CD4-positive, alpha-beta T cell treated with Interleukin-17A for 4 hours (primary cell): ENCODE results near the gene KIAA0319L.

Experiments
- DNase-seq: peaks from one replicate; pipeline ENCODE4 v3.0.0-alpha.2; 2020; ENCODE audit warnings: mixed read lengths

KIAA0319L gene

DNA sequence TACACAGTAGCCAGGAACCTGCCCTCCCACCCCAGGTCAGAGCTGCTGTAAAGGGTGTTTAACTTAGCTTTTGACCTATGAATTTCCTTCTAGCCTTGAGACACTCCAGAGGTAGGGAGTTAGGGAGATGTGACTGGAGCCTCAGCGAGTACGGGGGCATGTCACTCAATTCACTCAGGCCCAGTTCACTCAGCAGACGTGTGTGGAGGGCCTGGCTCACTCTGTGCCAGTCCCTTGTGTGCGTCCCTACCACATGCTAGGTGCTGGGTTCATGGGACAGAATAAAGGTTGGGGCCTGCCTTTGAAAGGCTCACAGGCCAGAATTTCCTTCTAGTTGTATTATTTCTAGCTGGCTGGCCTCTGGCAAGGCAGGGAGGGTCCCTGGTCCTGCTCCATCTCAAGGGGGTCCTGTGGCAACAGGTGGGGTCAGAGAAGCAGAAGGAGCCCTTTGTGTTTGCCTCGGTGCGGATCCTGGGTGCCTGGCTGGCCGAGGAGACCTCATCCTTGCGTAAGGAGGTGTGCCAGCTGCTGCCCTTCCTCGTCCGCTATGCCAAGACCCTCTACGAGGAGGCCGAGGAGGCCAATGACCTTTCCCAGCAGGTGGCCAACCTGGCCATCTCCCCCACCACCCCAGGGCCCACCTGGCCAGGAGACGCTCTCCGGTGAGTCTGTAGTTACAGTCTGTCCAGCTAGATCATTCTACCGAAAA, 4.9 kb upstream of the KIAA0319L start:
- no peak for DNase-seq

DNA sequence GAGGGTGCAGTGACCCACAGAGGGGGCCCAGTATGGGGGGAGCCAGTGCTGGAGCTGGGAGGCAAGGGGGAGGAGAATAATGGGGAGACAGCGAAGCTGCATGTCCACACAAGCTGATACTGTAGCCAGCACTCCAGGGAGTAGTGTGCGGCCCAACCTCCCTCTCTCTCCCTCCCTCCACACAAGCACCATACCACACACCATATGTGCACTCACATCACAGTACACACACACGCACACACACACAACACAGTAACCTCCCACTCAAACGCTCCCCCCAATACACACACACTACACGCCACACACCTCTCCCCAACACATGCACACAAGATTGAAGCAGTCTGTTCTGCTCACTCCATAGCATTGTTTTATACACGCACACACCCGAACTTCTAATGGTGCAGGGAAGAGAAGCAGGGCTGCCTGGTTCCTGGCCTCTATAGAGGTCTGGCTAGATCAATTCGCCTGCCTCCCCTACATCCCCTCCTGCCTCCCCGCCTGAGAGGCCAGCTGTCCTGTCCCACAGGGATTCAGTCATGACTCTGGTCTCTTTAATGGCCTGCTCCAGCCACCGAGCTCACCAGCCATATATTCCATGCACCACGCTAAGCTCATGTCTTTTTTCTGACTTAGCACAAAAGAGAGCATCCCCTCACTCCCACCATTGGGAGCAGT, 4.2 kb upstream of the KIAA0319L start:
- DNase-seq, result no peak

DNA sequence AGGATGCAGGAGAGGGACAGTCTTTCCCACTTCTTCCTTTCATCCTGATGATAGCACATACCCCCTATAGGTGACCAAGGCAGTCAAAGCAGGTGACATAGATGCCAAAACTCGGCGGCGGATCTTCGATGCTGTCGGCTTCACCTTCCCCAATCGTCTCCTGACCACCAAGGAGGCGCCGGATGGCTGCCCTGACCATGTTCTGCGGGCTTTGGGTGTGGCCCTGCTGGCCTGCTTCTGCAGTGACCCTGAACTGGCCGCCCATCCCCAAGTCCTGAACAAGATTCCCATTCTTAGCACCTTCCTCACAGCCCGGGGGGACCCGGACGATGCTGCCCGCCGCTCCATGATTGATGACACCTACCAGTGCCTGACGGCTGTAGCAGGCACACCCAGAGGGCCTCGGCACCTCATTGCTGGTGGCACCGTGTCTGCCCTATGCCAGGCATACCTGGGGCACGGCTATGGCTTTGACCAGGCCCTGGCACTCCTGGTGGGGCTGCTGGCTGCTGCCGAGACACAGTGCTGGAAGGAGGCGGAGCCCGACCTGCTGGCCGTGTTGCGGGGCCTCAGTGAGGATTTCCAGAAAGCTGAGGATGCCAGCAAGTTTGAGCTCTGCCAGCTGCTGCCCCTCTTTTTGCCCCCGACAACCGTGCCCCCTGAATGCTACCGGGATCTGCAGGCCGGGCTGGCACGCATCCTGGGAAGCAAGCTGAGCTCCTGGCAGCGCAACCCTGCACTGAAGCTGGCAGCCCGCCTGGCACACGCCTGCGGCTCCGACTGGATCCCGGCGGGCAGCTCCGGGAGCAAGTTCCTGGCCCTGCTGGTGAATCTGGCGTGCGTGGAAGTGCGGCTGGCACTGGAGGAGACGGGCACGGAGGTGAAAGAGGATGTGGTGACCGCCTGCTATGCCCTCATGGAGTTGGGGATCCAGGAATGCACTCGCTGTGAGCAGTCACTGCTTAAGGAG, 3.3 kb upstream of the KIAA0319L start:
- DNase-seq, result no peak

DNA sequence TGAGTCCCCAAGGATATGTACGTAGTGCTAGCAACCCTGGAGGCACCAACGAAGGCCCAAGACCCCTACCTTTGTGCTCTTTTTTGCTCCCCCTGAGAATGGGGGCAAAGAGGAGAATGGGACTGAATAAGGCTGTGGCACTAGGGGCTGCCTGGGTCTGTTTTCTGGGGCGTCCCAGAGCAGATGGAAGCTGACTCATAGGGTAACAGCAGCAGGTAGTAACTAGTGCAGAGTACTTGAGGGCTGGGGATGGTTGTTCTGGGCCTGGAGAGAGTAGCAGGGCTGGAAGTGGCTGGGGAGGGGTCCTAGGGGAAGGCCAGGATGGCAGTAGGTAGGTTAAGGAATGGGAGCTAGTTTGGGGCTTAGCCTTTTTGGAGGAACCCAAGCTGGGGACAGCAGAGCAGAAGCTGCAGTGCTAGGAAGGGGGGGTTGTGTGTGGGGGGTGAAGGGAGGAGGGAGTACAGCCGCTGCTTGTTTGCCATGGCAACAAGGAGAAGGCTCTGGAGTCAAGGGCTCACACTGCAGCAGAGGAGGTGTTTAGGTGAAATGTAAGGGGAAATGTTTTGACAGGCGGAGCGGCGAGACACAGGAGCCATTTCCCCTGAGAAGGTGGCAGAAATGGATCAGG, 2.2 kb upstream of the KIAA0319L start:
- peak; percentile 33 for DNase-seq

DNA sequence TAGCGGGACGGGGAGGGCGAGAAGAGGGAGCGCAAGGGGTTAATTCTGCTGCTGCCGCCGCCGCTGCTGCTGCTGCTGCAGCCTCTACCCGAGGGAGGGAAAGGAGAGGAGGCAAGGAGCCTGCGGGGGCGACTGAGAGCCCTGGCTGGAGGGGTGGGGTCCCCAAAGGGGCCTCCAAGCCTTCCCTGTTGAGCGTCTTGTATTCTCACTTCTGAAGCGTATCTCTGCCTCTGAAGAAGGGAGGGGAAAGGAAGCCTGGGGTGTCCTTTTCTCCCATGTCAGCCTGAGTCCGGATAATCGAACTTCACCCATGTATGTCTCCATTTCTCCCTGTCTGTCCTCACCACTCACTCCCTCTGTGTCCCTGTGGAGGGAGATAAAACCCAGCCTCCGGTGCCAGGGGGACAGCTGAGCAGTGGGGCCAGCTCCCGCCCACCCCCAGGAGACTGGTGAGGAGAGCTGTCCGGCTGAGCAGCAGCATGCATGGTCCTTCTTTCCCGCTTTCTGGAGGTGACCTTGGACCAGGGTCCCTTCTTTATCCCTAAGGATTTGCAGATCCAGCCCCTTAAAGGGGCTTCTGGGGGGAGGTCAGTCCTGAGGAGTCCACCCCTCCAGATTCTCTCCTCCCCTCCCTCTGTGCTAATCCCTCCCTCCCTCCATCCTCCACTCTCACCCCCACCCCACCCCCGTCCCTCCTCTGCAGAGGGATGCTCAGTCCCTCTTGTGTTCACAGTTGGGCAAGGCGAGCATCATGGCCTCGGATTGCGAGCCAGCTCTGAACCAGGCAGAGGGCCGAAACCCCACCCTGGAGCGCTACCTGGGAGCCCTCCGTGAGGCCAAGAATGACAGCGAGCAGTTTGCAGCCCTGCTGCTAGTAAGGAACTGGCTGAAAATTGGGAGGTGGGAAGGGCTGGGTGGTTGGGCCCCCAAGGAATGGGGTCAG, 1.4 kb upstream of the KIAA0319L start:
- DNase-seq, result peak; percentile 42

DNA sequence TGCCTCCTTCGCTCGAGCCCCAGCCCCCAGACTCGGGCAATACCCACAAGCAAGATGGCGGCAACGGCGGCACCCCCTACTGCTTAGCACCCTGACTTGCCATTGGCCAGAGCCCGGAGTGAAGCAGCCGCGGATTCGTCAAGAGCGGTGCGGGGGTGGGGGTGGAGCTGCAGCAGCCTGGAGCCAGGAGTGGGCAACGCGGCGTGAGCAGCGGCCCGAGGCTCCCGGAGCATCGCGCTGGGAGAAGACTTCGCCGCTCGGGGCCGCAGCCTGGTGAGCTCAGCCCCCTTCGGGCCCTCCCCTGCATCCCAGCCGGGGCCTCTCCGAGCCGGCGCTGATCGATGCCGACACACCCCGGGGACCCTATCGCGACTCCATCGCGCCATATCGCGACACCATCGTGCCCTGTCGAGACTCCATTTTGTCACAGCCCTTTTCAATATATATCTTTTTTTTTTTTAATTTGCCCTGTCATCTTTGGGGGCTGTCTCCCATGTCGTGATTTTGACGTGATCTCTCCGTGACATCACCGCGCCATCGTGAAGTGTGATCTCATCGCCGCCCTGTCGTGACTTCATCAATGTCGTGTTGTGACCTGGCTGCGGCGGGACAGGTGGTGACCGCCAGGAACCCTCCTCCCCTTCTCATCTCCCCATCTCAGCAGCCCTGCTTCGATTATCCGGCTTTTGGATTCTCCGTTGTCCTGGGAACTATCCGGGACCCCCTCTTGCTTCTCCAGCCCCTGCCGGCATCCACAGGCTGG, 589 bp upstream of the KIAA0319L start, which contains the start of gene NCDN:
NCDN (plus strand) TSS at position 189 of the 763 bp plus-strand sequence; CDS start at position 581, 392 bp downstream.
- DNase-seq, result peak; percentile 95

DNA sequence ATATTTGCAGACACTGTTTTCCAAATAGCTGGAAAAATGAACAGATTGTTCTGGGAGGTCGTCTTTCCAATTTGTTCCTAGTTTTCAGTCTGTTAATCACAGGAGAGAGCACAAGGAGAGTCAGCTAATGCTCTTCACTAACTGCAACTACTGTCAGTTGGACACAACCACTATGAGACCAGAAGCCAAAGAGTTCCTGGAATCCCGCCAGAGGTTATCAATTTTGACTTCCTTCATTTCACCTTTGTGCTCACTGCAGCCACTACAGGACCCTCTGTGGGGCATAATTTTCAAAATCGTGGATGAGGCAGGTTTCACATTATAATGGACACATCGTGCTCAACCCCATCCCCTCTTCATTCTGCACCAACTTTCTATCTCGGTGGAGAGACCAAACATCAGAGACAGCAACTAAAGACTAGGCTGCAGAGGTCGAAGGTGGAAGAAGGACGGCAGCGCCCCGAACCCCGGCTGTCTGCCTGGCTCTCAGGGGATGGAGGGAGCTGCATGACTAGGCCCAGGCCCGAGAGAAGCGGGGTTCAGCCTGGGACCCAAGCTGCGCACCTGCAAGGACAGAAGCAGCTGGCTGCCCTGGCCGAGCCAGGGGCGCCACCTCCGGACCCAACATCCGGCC, 602 bp downstream of the KIAA0319L start:
- DNase-seq, result peak; percentile 34

DNA sequence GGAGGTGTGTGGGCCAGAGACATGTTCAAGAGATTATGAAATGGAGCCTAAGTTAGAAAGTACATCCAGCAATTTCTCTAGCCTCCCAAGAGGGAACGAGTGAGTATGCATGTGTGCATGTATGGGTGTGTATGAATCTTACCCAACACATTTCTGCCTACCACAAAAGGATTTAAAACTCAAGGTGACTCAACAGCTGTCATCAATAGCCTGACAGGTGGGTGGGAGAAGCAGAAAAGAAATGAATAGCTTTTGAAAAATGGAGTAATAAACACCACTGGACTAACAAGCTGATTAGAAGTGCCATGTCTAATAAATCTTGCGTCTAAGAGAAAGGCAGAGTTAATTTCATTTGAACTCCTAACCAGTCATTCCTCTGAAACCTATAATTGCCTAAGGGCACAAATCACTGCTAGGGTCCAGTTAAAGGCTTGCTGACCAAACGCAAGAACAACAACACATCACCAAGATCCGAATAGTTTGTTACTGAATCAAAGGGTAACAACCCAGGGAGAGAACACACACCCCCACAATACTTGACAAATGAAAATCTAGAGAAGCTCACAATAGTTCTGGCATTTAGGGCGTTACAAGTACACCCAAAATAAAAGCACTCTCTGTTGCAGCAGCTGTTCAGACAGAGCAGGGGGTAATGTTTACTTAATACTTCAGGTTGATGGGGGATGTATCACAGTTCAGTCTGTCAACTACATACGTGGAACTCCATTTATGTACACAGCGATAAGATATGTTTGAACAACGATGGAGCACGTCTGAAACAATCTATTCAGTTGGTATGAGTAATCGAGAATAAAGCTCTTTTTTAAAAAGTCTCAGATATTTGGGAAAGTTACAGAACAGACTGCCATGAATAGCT, 1.4 kb downstream of the KIAA0319L start:
- DNase-seq, result no peak

DNA sequence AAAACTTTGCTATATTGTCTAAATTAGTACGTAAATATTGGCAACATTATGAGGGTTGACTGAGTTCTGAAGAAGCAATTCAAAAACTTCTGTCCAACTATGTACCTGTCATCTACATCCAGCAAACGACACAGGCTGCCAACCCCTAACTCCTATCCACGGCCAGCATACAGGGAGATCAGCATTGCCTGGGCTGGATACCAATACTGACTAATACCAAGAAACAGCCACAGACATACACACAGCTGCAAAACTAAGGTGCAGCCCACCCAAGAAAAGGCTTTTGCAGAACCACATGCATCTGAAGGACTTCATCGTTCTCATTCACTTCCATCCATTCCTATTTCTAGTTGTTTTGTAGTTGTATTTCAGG, 2.0 kb downstream of the KIAA0319L start:
- no peak for DNase-seq

DNA sequence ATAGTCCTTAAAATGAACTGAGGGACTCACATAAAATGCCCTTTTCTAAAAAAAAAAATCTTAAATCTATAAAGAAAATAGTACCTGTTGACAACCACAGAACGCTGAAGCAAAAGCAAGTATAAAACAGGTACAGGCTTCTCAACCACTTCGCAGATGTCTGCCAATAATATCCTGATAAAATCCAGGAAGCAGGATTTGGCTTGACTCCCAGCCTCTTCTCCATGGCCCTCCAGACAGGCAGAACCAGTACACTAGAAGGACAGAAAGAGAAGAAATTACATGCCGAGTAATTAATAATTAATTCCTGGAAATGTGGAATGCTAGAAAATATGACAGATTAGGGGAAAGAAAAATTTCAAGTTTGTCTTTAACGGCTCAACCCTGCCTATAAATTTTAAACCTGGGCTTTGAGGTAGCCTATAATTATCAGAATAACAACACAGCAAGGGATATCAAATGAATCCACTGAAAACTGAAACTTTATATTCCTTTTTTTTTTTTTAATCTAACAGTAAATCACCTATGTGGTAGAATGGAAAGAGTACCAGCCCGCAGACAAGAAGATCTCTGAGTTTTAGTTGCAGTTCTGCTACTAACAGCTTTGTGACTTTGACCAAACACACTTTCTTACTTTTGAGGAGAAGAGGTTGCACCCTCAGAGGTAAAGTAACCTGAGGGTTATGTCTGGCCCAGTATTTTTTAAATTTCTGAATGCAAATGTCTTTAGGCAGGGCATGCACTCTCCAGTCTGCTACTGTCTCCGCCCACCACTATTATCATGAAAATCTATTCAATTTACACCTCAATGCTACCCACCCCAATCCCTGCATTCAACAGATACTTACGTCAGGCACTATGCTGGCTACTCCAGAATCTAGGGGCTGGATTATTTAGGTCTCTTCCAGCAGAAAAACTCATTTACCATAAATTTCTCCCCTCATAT, 2.7 kb downstream of the KIAA0319L start:
- no peak for DNase-seq

DNA sequence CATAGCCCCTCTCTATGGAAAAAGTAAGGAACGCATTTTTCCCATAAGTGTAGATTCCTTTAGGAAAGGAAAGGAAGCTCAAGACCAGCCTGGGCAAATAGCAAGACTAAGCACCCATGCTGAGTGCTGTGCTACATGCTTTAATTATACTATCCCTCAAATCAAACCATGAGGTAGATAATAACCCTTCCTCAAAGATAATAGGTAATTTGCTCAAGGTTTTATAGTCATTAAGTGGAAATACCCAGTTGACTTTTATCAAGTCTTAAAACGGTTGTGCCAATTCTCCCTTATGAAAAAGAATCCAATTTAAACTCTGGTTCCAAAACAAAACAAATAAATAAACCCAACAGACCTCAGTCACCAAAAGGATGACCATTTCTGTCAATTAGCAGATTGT, 3.4 kb downstream of the KIAA0319L start:
- no peak for DNase-seq

DNA sequence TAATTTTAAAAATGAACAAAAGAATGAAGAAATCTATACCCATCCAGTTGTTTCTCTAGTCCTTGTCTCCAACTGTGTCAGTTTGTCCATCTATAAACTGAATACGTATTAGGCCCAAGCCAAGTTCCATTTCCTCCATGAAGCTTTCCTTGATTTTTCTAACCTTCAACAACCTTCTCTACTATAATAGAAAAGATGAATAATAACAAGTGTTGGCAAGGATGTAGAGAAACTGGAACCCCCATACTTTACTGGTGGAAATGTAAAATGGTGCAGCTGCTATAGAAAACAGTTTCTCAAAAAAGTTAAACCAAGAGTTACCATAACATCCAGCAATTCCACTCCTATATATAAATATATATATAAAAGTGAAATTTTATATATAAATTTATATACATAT, 10.6 kb downstream of the KIAA0319L start:
- DNase-seq, result no peak

DNA sequence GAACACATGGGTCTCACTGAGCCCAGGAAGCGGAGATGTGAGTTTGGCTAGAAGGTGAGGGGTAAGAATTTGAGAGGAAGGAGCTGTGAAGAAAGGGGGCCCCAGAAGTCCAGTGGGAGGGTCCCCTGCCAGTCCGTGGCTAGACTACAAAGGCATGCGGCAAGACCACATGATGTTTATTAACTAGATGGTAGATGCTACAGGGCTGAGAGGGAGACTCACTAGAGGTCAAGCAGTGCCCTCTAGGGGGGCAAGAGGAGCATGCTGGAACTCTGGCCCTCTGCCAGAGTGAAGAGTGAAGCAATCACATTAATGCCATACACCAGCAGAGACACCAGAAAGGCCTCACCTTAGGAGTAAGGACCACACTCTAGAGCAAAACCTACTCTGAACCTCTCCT, 12.2 kb downstream of the KIAA0319L start:
- peak; percentile 72 for DNase-seq

DNA sequence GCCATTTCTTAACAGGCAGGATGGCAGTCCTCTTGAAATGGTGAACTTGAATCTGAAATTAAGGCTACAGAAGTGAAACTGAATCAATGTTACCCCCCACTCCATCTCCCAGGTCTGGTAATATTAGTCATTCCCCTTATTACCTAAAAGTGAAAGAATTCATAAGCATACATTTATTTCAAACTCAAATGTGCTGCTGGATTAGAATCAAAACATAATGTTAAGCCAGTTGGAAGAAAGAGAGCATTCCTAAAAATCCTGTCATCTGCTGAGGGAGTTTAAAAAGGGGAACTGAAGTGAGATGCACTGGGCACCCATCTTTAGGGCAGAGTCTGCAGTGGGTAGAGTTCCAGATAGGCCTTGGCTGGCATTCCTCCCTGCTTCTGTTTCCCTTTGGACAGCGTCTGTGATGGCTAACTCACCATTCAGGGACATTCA, 17.4 kb downstream of the KIAA0319L start:
- no peak for DNase-seq

DNA sequence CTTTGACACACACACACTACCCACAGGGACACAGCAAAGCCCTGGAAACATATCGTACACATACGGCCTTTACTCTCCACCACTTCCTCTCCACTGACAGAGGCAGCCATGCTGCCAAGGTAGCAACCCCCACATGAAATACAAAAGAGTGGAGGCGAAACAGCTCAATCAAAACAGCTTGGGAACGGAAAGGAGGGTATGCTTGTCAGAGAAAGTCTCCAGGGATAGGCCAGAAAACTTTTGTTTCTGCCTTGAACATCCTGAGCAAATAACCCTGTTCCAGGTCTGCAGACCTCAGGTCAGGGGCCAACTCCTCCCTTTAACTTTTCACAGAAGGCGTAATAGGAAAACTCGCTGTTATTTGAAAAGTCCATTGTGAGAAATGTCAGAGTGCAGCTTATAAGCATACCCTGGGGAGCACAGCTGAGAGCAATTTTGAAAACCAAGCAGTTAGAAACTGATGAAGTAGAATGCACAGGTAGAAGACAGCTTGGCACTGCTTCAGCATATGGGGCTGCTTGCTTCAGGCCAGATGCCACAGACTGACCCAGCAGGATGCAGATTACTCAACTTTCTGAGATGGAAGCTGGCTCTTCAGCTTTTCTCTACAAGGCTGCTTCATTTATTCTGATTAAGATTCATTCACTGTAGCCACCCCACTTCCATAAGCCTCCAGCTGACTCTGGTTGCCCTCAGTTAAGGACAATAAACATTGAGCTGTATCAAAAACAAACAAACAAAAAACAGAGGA, 18.0 kb downstream of the KIAA0319L start:
- DNase-seq, result peak; percentile 58

DNA sequence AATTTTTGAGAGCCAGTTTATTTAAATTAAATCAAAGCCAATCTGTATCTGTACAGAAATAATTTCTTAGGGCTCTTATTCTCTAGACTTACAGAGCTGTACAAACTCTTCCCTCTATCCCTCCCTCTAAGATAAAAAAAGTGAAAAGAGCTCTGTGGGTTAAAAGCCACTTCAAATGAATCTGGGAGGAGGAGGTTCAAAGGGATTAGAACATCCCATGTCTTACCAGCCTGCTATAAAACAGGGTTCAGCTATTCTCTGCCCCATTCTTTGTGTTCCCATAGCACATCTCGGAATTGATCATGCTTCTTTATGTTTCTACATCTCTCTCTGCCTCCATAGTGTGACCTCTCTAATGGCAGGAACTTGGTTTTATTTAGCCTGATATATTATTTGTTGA, 19.4 kb downstream of the KIAA0319L start:
- DNase-seq, result no peak

DNA sequence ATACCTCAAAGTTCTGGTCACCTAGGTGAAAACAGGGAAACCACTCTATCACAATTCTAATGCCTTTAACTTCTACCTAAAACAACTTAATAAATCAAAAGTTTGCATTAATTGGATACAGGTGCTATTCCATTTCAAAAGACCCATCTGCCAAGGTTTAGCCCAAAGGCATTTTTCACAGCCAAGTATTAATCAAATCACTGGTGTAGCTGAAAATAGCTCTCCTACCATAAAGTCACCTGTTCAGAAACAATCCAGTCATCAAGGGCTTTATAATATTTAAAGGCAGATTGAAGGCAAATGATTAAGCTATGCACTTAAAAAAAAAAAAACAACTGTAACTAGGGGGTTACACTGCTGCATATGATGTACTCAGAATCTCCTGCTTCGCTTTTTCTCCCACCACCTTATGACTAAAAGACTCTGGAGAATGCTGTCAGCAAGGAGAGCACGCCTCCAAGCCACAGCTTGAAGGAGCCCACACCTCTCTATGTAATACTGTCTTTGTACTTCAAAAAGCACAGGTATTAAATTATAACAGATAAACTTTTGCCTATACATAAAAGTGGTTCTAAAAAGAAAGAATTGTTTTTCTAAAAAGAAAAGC, 20.5 kb downstream of the KIAA0319L start:
- DNase-seq, result peak; percentile 38
